SK-N-SH (cell line): Measurements from ENCODE around the gene APOE.

Experiments used
- FOXM1 ChIP-seq: IDR thresholded peaks from 2 replicates; pipeline ENCODE4 v1.4.0; 2012; ENCODE audit warnings: low read depth, mild to moderate bottlenecking
- JUND ChIP-seq: IDR thresholded peaks from 2 replicates; pipeline ENCODE4 v1.4.0; 2012
- MEF2A ChIP-seq: IDR thresholded peaks from 2 replicates; pipeline ENCODE4 v1.4.0; 2012; ENCODE audit warnings: low read depth, borderline replicate concordance
- POLR2AphosphoS5 ChIP-seq: IDR thresholded peaks from 2 replicates; pipeline ENCODE4 v1.6.1; 2012; ENCODE audit warnings: low read depth, low read length
- RAD21 ChIP-seq: IDR thresholded peaks from 2 replicates; pipeline ENCODE4 v1.6.1; 2012; ENCODE audit warnings: mild to moderate bottlenecking, low read length
- RCOR1 ChIP-seq: fragments of 150-350 bp; IDR thresholded peaks from 2 replicates; pipeline ENCODE4 v1.6.1; 2017; ENCODE audit warnings: antibody characterized with exemption, low read length
- SIN3A ChIP-seq: IDR thresholded peaks from 2 replicates; pipeline ENCODE4 v1.6.1; 2012; ENCODE audit warnings: low read depth, mild to moderate bottlenecking, low read length, moderate library complexity, borderline replicate concordance
- SMC3 ChIP-seq: IDR thresholded peaks from 2 replicates; pipeline ENCODE4 v1.6.1; 2012; ENCODE audit warnings: low read depth, low read length, improper control_type of control experiment
- TF ChIP-seq, protein P1 (sequence below): fragments of 200-600 bp; sonication (generic); IDR thresholded peaks from 2 replicates; pipeline ENCODE4 v1.6.1; 2017; ENCODE audit warnings: antibody characterized with exemption, mild to moderate bottlenecking, moderate library complexity
- TF ChIP-seq, protein P2 (sequence below): IDR thresholded peaks from 2 replicates; pipeline ENCODE4 v1.4.0; 2012; ENCODE audit warnings: low read depth, borderline replicate concordance
- TF ChIP-seq, protein P3 (sequence below): IDR thresholded peaks from 2 replicates; pipeline ENCODE4 v1.4.0; 2012; ENCODE audit warnings: low read depth, borderline replicate concordance
- TF ChIP-seq, protein P4 (sequence below): IDR thresholded peaks from 2 replicates; pipeline ENCODE4 v1.4.0; 2012; ENCODE audit warnings: low read depth
- TF ChIP-seq, protein P5 (sequence below): IDR thresholded peaks from 2 replicates; pipeline ENCODE4 v1.6.1; 2012; ENCODE audit warnings: mild to moderate bottlenecking, low read depth, low read length, moderate library complexity

DNA sequence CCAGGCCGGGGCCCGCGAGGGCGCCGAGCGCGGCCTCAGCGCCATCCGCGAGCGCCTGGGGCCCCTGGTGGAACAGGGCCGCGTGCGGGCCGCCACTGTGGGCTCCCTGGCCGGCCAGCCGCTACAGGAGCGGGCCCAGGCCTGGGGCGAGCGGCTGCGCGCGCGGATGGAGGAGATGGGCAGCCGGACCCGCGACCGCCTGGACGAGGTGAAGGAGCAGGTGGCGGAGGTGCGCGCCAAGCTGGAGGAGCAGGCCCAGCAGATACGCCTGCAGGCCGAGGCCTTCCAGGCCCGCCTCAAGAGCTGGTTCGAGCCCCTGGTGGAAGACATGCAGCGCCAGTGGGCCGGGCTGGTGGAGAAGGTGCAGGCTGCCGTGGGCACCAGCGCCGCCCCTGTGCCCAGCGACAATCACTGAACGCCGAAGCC lies 3.3 kb downstream of the APOE start:
- TF ChIP-seq SMC3 (no peak), FOXM1 (no peak), POLR2AphosphoS5 (no peak), RCOR1 (no peak), JUND (no peak), MEF2A (no peak), RAD21 (no peak), SIN3A (no peak)
- TF ChIP-seq, protein P1, sequence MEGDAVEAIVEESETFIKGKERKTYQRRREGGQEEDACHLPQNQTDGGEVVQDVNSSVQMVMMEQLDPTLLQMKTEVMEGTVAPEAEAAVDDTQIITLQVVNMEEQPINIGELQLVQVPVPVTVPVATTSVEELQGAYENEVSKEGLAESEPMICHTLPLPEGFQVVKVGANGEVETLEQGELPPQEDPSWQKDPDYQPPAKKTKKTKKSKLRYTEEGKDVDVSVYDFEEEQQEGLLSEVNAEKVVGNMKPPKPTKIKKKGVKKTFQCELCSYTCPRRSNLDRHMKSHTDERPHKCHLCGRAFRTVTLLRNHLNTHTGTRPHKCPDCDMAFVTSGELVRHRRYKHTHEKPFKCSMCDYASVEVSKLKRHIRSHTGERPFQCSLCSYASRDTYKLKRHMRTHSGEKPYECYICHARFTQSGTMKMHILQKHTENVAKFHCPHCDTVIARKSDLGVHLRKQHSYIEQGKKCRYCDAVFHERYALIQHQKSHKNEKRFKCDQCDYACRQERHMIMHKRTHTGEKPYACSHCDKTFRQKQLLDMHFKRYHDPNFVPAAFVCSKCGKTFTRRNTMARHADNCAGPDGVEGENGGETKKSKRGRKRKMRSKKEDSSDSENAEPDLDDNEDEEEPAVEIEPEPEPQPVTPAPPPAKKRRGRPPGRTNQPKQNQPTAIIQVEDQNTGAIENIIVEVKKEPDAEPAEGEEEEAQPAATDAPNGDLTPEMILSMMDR = no peak
- TF ChIP-seq, protein P2, sequence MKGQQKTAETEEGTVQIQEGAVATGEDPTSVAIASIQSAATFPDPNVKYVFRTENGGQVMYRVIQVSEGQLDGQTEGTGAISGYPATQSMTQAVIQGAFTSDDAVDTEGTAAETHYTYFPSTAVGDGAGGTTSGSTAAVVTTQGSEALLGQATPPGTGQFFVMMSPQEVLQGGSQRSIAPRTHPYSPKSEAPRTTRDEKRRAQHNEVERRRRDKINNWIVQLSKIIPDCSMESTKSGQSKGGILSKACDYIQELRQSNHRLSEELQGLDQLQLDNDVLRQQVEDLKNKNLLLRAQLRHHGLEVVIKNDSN = no peak
- TF ChIP-seq, protein P3, sequence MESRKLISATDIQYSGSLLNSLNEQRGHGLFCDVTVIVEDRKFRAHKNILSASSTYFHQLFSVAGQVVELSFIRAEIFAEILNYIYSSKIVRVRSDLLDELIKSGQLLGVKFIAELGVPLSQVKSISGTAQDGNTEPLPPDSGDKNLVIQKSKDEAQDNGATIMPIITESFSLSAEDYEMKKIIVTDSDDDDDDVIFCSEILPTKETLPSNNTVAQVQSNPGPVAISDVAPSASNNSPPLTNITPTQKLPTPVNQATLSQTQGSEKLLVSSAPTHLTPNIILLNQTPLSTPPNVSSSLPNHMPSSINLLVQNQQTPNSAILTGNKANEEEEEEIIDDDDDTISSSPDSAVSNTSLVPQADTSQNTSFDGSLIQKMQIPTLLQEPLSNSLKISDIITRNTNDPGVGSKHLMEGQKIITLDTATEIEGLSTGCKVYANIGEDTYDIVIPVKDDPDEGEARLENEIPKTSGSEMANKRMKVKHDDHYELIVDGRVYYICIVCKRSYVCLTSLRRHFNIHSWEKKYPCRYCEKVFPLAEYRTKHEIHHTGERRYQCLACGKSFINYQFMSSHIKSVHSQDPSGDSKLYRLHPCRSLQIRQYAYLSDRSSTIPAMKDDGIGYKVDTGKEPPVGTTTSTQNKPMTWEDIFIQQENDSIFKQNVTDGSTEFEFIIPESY = no peak
- TF ChIP-seq, protein P4, sequence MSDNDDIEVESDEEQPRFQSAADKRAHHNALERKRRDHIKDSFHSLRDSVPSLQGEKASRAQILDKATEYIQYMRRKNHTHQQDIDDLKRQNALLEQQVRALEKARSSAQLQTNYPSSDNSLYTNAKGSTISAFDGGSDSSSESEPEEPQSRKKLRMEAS = no peak
- TF ChIP-seq, protein P5, sequence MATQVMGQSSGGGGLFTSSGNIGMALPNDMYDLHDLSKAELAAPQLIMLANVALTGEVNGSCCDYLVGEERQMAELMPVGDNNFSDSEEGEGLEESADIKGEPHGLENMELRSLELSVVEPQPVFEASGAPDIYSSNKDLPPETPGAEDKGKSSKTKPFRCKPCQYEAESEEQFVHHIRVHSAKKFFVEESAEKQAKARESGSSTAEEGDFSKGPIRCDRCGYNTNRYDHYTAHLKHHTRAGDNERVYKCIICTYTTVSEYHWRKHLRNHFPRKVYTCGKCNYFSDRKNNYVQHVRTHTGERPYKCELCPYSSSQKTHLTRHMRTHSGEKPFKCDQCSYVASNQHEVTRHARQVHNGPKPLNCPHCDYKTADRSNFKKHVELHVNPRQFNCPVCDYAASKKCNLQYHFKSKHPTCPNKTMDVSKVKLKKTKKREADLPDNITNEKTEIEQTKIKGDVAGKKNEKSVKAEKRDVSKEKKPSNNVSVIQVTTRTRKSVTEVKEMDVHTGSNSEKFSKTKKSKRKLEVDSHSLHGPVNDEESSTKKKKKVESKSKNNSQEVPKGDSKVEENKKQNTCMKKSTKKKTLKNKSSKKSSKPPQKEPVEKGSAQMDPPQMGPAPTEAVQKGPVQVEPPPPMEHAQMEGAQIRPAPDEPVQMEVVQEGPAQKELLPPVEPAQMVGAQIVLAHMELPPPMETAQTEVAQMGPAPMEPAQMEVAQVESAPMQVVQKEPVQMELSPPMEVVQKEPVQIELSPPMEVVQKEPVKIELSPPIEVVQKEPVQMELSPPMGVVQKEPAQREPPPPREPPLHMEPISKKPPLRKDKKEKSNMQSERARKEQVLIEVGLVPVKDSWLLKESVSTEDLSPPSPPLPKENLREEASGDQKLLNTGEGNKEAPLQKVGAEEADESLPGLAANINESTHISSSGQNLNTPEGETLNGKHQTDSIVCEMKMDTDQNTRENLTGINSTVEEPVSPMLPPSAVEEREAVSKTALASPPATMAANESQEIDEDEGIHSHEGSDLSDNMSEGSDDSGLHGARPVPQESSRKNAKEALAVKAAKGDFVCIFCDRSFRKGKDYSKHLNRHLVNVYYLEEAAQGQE = no peak
